GM04504 (cell line): ENCODE data around the gene CD14.
"Not testable (repeated sequence)": the region's sequence is repeated elsewhere in the genome, so short reads cannot be mapped to it uniquely, and the experiment has no call there.

Source experiments
- DNase-seq: peaks from one replicate; pipeline ENCODE4 v3.0.0-alpha.2; 2012; ENCODE audit warnings: low read depth

The CD14 gene

DNA sequence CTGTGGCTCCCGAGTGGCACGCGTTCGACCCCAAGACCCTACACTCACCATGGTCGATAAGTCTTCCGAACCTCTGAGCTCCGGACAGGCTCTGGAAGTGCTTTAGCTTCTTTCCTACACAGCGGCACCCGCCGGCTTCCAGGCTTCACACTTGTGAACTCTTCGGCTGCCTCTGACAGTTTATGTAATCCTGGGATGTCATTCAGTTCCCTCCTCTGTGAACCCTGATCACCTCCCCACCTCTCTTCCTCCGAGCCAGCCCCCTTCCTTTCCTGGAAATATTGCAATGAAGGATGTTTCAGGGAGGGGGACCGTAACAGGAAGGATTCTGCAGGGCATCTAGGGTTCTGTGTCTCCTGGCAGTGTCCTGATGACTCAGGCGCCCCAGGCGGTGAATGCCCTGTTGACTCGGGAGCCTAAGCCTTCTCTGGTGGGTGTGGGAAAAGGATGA is at the start of gene CD14:
Gene CD14, minus strand, starts transcription at position 155 of the 451 bp plus-strand sequence. Its CDS starts 104 bp downstream, at position 51.
- no peak for DNase-seq

- DNase-seq: no peak
Observed at GRCh38 chr5:140678993-140679392, 46.0 kb upstream of the CD14 start.

GRCh38 chr5:140677947-140678346 is 45.0 kb upstream of the CD14 start:
- no peak for DNase-seq

- DNase-seq: no peak
Observed at GRCh38 chr5:140674629-140675028, 41.7 kb upstream of the CD14 start.

- no peak for DNase-seq
Observed at GRCh38 chr5:140674211-140674610, 41.2 kb upstream of the CD14 start.

DNA sequence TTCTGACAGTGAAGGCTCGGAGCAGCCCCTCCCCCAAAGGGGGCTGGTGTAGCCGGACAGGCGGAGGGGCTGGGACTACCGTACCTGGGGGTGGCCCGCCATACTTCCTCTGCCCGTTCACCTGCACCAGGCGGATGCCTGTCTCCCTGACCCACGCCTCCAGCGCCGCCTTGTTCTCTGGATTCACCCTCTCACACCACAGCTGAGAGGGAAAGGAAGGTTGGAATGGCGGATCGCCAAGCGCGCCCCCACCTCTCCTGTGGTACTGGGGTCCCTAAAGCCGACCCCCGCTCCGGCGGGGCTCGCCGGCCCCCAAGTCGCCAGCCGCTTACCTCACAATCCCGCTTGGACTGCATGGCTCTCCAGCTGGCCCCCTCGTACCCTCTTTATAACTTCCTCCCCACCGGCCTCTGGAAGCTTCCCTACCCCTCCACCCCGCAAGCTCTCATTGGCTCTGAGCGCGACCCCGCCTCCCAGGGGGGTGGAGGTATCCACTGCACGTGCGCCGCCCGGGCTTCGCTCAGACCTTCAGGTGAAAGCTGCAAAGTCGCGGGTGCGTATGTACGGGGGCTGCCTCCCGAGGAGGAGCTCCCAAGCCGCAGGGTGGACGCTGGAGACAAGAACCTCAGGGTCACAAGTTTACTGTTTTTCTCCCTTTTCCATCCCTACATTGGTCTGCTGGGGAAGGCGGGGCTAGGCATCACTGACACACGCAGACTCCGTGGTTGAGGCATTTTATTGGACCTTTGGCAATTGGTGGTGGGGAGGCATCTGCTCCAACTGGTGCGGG is 40.4 kb upstream of the CD14 start, which contains the start of gene DND1:
Gene DND1, minus strand, starts transcription at position 390 of the 790 bp plus-strand sequence. Its CDS starts 34 bp downstream, at position 356.
- DNase-seq: no peak

DNA sequence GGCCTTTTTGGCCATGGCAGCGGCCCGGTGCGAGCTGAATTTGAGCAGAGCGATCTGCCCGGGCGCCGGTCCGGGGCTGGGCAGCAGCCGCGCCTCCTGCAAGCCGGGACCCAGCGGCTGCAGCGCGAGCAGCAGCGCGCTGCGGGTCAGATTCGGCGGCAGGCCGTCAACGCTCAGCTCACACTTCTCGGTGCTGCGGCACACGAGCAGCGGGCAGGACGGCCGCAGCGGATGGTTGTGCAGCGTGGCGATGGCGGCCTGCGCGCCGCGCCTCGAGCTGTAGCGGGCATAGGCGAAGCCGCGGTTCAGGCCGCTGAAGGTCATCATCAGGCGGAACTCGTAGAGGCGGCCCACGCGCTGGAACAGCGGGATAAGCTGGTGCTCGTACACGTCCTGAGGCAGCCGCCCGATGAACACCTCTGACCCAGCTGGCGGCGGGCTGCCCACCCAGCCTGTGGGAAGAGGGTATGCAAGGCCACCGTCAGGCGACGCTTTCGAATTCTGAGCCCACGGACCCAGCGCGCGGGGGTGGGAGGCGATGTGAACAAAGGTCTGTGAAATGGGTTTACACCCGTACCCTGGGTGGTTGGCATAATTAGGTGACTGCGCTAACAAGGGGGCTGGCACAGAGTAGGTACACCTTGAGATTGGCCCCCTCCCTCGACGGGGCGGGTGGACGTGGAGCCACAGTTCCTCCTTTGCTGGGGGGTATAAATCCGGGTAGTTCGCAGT is 39.6 kb upstream of the CD14 start:
- no peak for DNase-seq

GRCh38 chr5:140671472-140672125 is 38.6 kb upstream of the CD14 start:
- DNase-seq: no peak

GRCh38 chr5:140671035-140671434 is 38.1 kb upstream of the CD14 start:
- DNase-seq: not testable (repeated sequence)

DNA sequence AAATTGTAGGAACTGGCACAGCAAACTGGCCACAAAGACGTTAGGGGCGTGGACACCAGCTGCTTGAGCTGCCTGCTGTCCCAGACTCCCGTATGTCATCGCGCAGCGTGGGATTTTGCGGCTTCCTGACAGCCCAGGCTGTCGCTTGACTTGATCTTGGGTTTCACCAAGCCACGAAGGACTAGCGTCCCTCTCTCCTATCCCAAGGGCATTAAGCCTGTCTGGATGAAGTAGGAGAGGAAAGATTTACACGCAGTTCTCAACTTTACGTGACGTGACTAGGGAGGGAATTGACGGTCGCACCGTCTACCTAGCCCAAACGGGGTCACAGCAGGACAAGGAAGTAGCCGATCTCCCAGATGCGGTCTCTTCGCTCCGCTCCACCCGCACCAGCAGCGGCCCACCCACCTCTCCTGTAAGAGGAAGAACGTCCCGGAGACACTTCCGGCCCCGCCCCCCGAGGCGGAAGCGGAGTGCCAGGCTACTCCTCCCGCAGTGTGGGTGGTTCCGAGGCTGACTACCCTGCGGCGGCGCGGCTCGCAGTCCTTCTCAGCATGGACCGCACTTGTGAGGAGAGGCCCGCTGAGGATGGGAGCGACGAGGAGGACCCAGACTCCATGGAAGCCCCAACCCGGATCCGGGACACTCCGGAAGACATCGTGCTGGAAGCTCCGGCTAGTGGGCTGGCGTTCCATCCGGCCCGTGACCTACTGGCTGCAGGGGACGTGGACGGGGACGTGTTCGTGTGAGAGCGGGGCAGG is 31.6 kb upstream of the CD14 start, which contains the start of gene WDR55:
Gene WDR55, plus strand, starts transcription at position 546 of the 761 bp plus-strand sequence. Its CDS starts 9 bp downstream, at position 555.
- DNase-seq: peak; percentile 81

GRCh38 chr5:140664030-140664358 is 31.0 kb upstream of the CD14 start:
- no peak for DNase-seq

- DNase-seq: not testable (repeated sequence)
Observed at GRCh38 chr5:140660371-140660770, 27.4 kb upstream of the CD14 start.

DNA sequence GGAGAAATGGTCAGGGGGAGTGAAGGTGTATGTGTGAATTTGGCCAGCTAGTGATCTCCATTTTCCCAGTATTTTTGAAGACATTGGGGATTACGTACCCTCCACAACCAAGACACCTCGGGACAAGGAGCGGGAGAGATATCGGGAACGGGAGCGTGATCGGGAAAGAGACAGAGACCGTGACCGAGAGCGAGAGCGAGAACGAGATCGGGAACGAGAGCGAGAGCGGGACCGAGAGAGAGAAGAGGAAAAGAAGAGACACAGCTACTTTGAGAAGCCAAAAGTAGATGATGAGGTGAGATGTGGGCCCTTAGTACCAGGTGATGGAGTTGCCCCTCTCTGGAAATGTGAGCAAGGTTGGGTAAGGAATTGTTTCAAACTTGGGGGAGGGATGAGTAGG is 25.9 kb upstream of the CD14 start:
- DNase-seq: no peak

DNA sequence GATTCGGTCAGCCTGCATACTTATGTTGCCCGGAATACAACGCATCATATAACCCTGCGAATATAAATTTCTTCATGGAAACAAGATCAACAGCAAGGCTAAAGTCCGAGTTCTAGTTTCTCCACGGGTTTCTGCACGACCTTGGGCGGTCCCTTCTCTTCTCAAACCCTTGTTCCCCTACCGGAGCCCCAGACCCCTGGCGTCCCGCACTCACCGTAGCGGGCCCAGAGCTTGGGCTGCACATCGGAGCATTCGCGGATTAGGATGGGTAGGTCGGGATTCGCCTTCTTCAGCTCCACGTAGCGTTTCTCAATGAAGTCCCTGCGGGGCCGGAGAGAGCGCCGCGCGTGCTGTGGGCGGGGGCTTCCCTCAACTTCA is 14.1 kb upstream of the CD14 start:
- no peak for DNase-seq

DNA sequence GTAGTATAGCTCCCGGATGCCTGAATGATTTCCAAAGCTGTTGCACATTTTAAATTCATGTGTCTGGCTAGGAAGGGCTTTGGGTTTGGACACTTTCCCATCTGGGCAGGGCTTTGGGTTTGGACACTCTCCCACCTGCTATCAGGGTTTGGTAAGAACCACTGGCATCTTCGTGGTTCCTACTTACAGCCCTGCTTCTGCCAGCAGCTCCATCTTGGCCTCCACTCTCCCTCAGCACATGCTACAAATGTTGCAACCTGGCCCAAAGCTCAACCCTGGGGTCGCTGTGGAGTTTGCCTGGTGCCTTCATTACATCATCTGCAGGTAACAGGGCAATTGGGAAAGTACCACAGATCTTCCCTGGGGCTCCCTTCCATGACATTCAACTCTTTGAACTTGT is 9.7 kb upstream of the CD14 start:
- peak; percentile 62 for DNase-seq

DNA sequence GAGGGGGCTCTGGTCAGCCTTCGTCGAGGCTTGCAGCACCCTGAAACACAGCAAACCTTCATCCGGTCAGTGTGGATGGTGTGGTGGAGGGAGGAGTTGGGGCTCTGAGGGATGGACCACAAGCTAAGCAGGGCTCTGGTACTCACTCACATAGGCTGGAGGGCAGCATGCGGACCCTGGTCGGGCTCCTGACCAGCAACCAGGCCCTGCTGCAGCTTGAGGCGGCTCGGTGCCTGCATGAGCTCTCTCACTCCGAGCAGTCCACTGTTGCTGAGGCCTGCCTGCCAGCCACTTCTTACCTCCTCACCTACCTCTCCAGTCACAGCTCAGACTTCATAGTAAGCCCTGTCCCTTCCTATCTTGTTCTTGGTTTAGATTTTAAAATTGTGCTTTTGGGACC is 8.7 kb upstream of the CD14 start:
- no peak for DNase-seq

- peak; percentile 92 for DNase-seq
Observed at GRCh38 chr5:140639148-140639981, 6.4 kb upstream of the CD14 start, which contains the start of gene TMCO6. Gene TMCO6 (plus strand): TSS chr5:140639451. CDS start chr5:140639528, 77 bp downstream.

DNA sequence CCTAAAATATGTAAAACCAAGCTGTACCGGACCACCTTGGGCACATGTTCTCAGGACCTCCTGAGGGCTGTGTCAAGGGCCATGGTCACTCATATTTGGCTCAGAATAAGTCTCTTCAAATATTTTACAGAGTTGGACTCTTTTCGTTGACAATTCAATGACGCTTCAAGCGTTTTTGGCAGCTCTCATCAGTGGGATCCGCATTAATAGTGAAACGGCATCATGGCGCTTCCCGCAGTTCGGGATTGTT is 5.8 kb upstream of the CD14 start:
- DNase-seq: not testable (repeated sequence)

- no peak for DNase-seq
Observed at GRCh38 chr5:140637371-140638100, 4.6 kb upstream of the CD14 start.
